GM23338 (cell line): ENCODE data around the gene C4BPB. TPM values are rescaled to one million over a fixed set of nuclear protein-coding genes. Genes with fewer than 3 reads are reported as not detected.

Experiments used
- ATAC-seq: fragments of 200-7000 bp; cut with Tn5 transposase; 3 replicates; pipeline ENCODE4 v1.9.1; 2020
- DNase-seq: peaks from one replicate; pipeline ENCODE4 v3.0.0-alpha.2; 2015; ENCODE audit warnings: low spot score
- H2AFZ ChIP-seq: fragments of 200-600 bp; sonication (generic); 2 replicates; pipeline ENCODE4 v1.8.0; 2016; ENCODE audit warnings: antibody characterized with exemption, mild to moderate bottlenecking, moderate library complexity
- H3F3A ChIP-seq: fragments of 200-600 bp; sonication (generic); replicated peaks from 2 replicates; pipeline ENCODE4 v1.8.0; 2017; ENCODE audit warnings: antibody characterized with exemption, mixed run types, low read depth
- H3K27ac ChIP-seq: fragments of 200-600 bp; sonication (generic); 2 replicates; pipeline ENCODE4 v1.6.1; 2016; ENCODE audit warnings: low read depth
- H3K27me3 ChIP-seq: fragments of 200-600 bp; sonication (generic); 2 replicates; pipeline ENCODE4 v1.8.0; 2016; ENCODE audit warnings: mild to moderate bottlenecking, mixed run types, moderate library complexity; ENCODE audit not compliant: insufficient read depth
- H3K36me3 ChIP-seq: fragments of 200-600 bp; sonication (generic); 2 replicates; pipeline ENCODE4 v1.8.0; 2016; ENCODE audit warnings: mild to moderate bottlenecking; ENCODE audit not compliant: insufficient read depth
- H3K4me1 ChIP-seq: fragments of 200-600 bp; sonication (generic); 2 replicates; pipeline ENCODE4 v1.8.0; 2016; ENCODE audit warnings: mild to moderate bottlenecking, moderate library complexity; ENCODE audit not compliant: insufficient read depth
- H3K4me2 ChIP-seq: fragments of 200-600 bp; sonication (generic); 2 replicates; pipeline ENCODE4 v1.7.1; 2017; ENCODE audit warnings: mixed run types
- H3K4me3 ChIP-seq: fragments of 200-600 bp; sonication (generic); 2 replicates; pipeline ENCODE4 v1.6.1; 2016; ENCODE audit warnings: mixed run types
- H3K79me2 ChIP-seq: fragments of 200-600 bp; sonication (generic); replicated peaks from 2 replicates; pipeline ENCODE4 v1.8.0; 2017; ENCODE audit warnings: mild to moderate bottlenecking; ENCODE audit not compliant: insufficient read depth
- H3K9me2 ChIP-seq: fragments of 200-600 bp; sonication (generic); 2 replicates; pipeline ENCODE4 v1.8.0; 2017; ENCODE audit not compliant: insufficient read depth
- H4K20me1 ChIP-seq: fragments of 200-600 bp; sonication (generic); replicated peaks from 2 replicates; pipeline ENCODE4 v1.8.0; 2017; ENCODE audit warnings: mild to moderate bottlenecking; ENCODE audit not compliant: insufficient read depth
- H3K27ac Mint-ChIP-seq: 2 replicates; pipeline ENCODE4 v1.8.0; 2020; ENCODE audit warnings: inconsistent platforms, mild to moderate bottlenecking, moderate library complexity, mixed read lengths
- H3K27me3 Mint-ChIP-seq: 3 replicates; pipeline ENCODE4 v1.8.0; 2022; ENCODE audit warnings: low read depth, mild to moderate bottlenecking, moderate library complexity, mixed read lengths, inconsistent platforms; ENCODE audit not compliant: insufficient read depth, poor library complexity
- H3K36me3 Mint-ChIP-seq: 3 replicates; pipeline ENCODE4 v1.8.0; 2021; ENCODE audit warnings: low read depth, mild to moderate bottlenecking, inconsistent platforms, moderate library complexity, mixed read lengths
- H3K4me1 Mint-ChIP-seq: 3 replicates; pipeline ENCODE4 v1.8.0; 2020; ENCODE audit warnings: mild to moderate bottlenecking, inconsistent platforms, mixed read lengths
- H3K4me3 Mint-ChIP-seq: 3 replicates; pipeline ENCODE4 v1.8.0; 2021; ENCODE audit warnings: moderate library complexity, mild to moderate bottlenecking, inconsistent platforms, mixed read lengths
- H3K9me3 Mint-ChIP-seq: 3 replicates; pipeline ENCODE4 v1.8.0; 2020; ENCODE audit warnings: moderate library complexity, mild to moderate bottlenecking, inconsistent platforms, mixed read lengths
- CREB1 ChIP-seq: fragments of 250-450 bp; sonication (Bioruptor Pico); IDR thresholded peaks from 2 replicates; pipeline ENCODE4 v1.5.0; 2020; ENCODE audit warnings: low read depth, mild to moderate bottlenecking, moderate library complexity
- EZH2 ChIP-seq: fragments of 200-600 bp; sonication (generic); IDR thresholded peaks from one replicate; pipeline ENCODE4 v1.8.0; 2017; ENCODE audit warnings: antibody characterized with exemption, mild to moderate bottlenecking, low read depth; ENCODE audit not compliant: unreplicated experiment
- EZH2phosphoT487 ChIP-seq: fragments of 200-600 bp; sonication (generic); IDR thresholded peaks from one replicate; pipeline ENCODE4 v1.8.1; 2018; ENCODE audit warnings: antibody characterized with exemption; ENCODE audit not compliant: unreplicated experiment
- JUNB ChIP-seq: IDR thresholded peaks from one replicate; pipeline ENCODE4 v1.6.1; 2016; ENCODE audit warnings: antibody characterized with exemption; ENCODE audit not compliant: unreplicated experiment
- NANOG ChIP-seq: IDR thresholded peaks from 2 replicates; pipeline ENCODE4 v1.6.1; 2016; ENCODE audit warnings: antibody characterized with exemption, borderline replicate concordance
- POLR2AphosphoS5 ChIP-seq: IDR thresholded peaks from 2 replicates; pipeline ENCODE4 v1.6.1; 2016; ENCODE audit warnings: antibody characterized with exemption, low read depth
- STAT1 ChIP-seq: IDR thresholded peaks from one replicate; pipeline ENCODE4 v1.6.1; 2016; ENCODE audit warnings: antibody characterized with exemption; ENCODE audit not compliant: unreplicated experiment
- ZNF114 ChIP-seq: fragments of 250-450 bp; sonication (Bioruptor Pico); IDR thresholded peaks from 2 replicates; pipeline ENCODE4 v1.5.0; 2020; ENCODE audit warnings: mild to moderate bottlenecking, moderate library complexity
- ZNF331 ChIP-seq: fragments of 250-450 bp; sonication (Bioruptor Pico); IDR thresholded peaks from 2 replicates; pipeline ENCODE4 v1.5.0; 2020; ENCODE audit warnings: low read depth, mild to moderate bottlenecking, moderate library complexity
- polyA plus RNA-seq: library from polyadenylated mRNA; unstranded; fragments of >200 nt; fragmentation: Nextera tagmentation; extraction: Ambion mirVana; gene quantifications from 2 replicates; pipeline ENCODE4 v1.2.1, GENCODE V29; 2016
- total RNA-seq: library from RNA; depleted of rRNA; stranded (reverse); fragments of >200 nt; shearing (Covaris generic); gene quantifications from 2 replicates; pipeline ENCODE4 v1.2.3, GENCODE V29; 2014
- TF ChIP-seq, protein P1 (sequence below), 2 experiments: fragments of 200-600 bp in 1 of 2; sonication (generic) in 1 of 2; conservative IDR thresholded peaks; 2 replicates each; pipeline versions ENCODE4 v1.5.1 to v1.6.1; 2016 to 2017; ENCODE audit warnings: antibody characterized with exemption in 2 of 2, low read depth in 2 of 2, mild to moderate bottlenecking in 2 of 2, moderate library complexity in 1 of 2
- TF ChIP-seq, protein P2 (sequence below): IDR thresholded peaks from one replicate; pipeline ENCODE4 v1.6.1; 2018; ENCODE audit warnings: antibody characterized with exemption; ENCODE audit not compliant: unreplicated experiment
- TF ChIP-seq, protein P3 (sequence below): fragments of 250-450 bp; sonication (Bioruptor Pico); IDR thresholded peaks from 2 replicates; pipeline ENCODE4 v1.5.0; 2020; ENCODE audit warnings: mild to moderate bottlenecking, moderate library complexity
- TF ChIP-seq, protein P4 (sequence below): IDR thresholded peaks from 2 replicates; pipeline ENCODE4 v1.6.1; 2016; ENCODE audit warnings: antibody characterized with exemption

The C4BPB gene
- total and polyA plus RNA-seq, 2 experiments from 2014 or later = not detected

DNA sequence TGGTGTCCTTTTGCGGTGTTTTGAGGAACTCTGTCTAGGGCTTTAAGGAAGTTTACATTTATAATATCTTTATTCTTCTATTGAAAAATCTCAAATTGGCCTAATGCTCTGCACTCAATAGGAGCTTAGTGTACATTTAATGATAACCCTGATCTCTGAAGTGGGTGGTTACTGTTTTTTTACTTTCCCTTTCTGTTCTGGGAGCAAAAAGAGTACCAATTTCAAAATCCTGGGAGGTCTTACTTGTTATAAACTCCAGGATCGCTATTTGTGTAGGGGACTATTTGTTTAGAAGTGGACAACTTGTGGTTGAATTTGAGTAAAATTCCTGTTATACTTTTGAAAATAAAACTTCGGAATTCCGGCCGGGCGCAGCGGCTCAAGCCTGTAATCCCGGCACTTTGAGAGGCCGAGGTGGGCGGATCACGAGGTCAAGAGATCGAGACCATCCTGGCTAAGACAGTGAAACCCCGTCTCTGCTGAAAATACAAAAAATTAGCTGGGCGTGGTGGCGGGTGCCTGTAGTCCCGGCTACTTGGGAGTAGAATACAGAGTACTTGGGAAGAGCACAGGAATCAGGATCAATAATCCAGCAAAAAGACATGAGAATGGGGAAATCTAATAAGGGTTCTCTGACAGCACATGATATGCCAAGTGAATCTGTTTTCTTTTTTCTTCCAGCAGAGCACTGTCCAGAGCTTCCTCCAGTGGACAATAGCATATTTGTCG is 1.1 kb downstream of the C4BPB start:
- no peak overlapping the region for H2AFZ ChIP-seq
- no peaks in the 10 kb centered on the region for H3K79me2 ChIP-seq
- H4K20me1 ChIP-seq = no peaks in the 10 kb centered on the region
- no peak overlapping the region for H3K4me3 ChIP-seq
- DNase-seq (no peak), ATAC-seq (no peak)
- H3K27ac Mint-ChIP-seq = no peak overlapping the region
- no peak overlapping the region for H3K4me3 Mint-ChIP-seq
- no peaks in the 10 kb centered on the region for H3K36me3 ChIP-seq
- H3K4me2 ChIP-seq = no peak overlapping the region
- no peak overlapping the region for H3K27ac ChIP-seq
- H3F3A ChIP-seq = no peaks in the 10 kb centered on the region
- H3K27me3 Mint-ChIP-seq = no peaks in the 10 kb centered on the region
- no peaks in the 10 kb centered on the region for H3K9me3 Mint-ChIP-seq
- peaks cover 10% of the 10 kb centered on the region for H3K4me1 Mint-ChIP-seq
- TF ChIP-seq EZH2phosphoT487 = no peak
- no peak for TF ChIP-seq CREB1
- TF ChIP-seq, protein P1, sequence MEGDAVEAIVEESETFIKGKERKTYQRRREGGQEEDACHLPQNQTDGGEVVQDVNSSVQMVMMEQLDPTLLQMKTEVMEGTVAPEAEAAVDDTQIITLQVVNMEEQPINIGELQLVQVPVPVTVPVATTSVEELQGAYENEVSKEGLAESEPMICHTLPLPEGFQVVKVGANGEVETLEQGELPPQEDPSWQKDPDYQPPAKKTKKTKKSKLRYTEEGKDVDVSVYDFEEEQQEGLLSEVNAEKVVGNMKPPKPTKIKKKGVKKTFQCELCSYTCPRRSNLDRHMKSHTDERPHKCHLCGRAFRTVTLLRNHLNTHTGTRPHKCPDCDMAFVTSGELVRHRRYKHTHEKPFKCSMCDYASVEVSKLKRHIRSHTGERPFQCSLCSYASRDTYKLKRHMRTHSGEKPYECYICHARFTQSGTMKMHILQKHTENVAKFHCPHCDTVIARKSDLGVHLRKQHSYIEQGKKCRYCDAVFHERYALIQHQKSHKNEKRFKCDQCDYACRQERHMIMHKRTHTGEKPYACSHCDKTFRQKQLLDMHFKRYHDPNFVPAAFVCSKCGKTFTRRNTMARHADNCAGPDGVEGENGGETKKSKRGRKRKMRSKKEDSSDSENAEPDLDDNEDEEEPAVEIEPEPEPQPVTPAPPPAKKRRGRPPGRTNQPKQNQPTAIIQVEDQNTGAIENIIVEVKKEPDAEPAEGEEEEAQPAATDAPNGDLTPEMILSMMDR (conservative IDR thresholded peaks at IDR 0.05; ENCODE audit: low read depth in 2 of 2) = no peak
- TF ChIP-seq JUNB = no peak
- no peak for TF ChIP-seq EZH2
- TF ChIP-seq, protein P2, sequence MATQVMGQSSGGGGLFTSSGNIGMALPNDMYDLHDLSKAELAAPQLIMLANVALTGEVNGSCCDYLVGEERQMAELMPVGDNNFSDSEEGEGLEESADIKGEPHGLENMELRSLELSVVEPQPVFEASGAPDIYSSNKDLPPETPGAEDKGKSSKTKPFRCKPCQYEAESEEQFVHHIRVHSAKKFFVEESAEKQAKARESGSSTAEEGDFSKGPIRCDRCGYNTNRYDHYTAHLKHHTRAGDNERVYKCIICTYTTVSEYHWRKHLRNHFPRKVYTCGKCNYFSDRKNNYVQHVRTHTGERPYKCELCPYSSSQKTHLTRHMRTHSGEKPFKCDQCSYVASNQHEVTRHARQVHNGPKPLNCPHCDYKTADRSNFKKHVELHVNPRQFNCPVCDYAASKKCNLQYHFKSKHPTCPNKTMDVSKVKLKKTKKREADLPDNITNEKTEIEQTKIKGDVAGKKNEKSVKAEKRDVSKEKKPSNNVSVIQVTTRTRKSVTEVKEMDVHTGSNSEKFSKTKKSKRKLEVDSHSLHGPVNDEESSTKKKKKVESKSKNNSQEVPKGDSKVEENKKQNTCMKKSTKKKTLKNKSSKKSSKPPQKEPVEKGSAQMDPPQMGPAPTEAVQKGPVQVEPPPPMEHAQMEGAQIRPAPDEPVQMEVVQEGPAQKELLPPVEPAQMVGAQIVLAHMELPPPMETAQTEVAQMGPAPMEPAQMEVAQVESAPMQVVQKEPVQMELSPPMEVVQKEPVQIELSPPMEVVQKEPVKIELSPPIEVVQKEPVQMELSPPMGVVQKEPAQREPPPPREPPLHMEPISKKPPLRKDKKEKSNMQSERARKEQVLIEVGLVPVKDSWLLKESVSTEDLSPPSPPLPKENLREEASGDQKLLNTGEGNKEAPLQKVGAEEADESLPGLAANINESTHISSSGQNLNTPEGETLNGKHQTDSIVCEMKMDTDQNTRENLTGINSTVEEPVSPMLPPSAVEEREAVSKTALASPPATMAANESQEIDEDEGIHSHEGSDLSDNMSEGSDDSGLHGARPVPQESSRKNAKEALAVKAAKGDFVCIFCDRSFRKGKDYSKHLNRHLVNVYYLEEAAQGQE = no peak
- TF ChIP-seq ZNF331 (CRISPR knock-in tag) = no peak
- no peak for TF ChIP-seq POLR2AphosphoS5
- no peak for TF ChIP-seq ZNF114 (CRISPR knock-in tag)
- TF ChIP-seq, protein P3, sequence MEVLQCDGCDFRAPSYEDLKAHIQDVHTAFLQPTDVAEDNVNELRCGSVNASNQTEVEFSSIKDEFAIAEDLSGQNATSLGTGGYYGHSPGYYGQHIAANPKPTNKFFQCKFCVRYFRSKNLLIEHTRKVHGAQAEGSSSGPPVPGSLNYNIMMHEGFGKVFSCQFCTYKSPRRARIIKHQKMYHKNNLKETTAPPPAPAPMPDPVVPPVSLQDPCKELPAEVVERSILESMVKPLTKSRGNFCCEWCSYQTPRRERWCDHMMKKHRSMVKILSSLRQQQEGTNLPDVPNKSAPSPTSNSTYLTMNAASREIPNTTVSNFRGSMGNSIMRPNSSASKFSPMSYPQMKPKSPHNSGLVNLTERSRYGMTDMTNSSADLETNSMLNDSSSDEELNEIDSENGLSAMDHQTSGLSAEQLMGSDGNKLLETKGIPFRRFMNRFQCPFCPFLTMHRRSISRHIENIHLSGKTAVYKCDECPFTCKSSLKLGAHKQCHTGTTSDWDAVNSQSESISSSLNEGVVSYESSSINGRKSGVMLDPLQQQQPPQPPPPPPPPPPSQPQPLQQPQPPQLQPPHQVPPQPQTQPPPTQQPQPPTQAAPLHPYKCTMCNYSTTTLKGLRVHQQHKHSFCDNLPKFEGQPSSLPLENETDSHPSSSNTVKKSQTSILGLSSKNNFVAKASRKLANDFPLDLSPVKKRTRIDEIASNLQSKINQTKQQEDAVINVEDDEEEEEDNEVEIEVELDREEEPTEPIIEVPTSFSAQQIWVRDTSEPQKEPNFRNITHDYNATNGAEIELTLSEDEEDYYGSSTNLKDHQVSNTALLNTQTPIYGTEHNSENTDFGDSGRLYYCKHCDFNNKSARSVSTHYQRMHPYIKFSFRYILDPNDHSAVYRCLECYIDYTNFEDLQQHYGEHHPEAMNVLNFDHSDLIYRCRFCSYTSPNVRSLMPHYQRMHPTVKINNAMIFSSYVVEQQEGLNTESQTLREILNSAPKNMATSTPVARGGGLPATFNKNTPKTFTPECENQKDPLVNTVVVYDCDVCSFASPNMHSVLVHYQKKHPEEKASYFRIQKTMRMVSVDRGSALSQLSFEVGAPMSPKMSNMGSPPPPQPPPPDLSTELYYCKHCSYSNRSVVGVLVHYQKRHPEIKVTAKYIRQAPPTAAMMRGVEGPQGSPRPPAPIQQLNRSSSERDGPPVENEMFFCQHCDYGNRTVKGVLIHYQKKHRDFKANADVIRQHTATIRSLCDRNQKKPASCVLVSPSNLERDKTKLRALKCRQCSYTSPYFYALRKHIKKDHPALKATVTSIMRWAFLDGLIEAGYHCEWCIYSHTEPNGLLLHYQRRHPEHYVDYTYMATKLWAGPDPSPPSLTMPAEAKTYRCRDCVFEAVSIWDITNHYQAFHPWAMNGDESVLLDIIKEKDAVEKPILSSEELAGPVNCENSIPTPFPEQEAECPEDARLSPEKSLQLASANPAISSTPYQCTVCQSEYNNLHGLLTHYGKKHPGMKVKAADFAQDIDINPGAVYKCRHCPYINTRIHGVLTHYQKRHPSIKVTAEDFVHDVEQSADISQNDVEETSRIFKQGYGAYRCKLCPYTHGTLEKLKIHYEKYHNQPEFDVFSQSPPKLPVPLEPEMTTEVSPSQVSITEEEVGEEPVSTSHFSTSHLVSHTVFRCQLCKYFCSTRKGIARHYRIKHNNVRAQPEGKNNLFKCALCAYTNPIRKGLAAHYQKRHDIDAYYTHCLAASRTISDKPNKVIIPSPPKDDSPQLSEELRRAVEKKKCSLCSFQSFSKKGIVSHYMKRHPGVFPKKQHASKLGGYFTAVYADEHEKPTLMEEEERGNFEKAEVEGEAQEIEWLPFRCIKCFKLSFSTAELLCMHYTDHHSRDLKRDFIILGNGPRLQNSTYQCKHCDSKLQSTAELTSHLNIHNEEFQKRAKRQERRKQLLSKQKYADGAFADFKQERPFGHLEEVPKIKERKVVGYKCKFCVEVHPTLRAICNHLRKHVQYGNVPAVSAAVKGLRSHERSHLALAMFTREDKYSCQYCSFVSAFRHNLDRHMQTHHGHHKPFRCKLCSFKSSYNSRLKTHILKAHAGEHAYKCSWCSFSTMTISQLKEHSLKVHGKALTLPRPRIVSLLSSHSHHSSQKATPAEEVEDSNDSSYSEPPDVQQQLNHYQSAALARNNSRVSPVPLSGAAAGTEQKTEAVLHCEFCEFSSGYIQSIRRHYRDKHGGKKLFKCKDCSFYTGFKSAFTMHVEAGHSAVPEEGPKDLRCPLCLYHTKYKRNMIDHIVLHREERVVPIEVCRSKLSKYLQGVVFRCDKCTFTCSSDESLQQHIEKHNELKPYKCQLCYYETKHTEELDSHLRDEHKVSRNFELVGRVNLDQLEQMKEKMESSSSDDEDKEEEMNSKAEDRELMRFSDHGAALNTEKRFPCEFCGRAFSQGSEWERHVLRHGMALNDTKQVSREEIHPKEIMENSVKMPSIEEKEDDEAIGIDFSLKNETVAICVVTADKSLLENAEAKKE (CRISPR knock-in tag) = no peak
- no peak for TF ChIP-seq NANOG
- TF ChIP-seq STAT1 = no peak
- TF ChIP-seq, protein P4, sequence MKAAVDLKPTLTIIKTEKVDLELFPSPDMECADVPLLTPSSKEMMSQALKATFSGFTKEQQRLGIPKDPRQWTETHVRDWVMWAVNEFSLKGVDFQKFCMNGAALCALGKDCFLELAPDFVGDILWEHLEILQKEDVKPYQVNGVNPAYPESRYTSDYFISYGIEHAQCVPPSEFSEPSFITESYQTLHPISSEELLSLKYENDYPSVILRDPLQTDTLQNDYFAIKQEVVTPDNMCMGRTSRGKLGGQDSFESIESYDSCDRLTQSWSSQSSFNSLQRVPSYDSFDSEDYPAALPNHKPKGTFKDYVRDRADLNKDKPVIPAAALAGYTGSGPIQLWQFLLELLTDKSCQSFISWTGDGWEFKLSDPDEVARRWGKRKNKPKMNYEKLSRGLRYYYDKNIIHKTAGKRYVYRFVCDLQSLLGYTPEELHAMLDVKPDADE = no peak
- no peaks in the 10 kb centered on the region for H3K27me3 ChIP-seq
- no peaks in the 10 kb centered on the region for H3K36me3 Mint-ChIP-seq
- no peaks in the 10 kb centered on the region for H3K4me1 ChIP-seq
- no peaks in the 10 kb centered on the region for H3K9me2 ChIP-seq
